Stomach (tissue), 9 donors: ENCODE results near the gene DDX6. TPM values are rescaled to one million over a fixed set of nuclear protein-coding genes. Genes with fewer than 3 reads are reported as not detected.
"Not testable (repeated sequence)": the region's sequence is repeated elsewhere in the genome, so short reads cannot be mapped to it uniquely, and the experiment has no call there.

Experiments used
- DNase-seq, 2 donors: peaks; one replicate each; pipeline versions ENCODE4 v3.0.0 to v3.0.0-alpha.2; 2013 to 2019
- H3K27ac ChIP-seq, 5 donors: fragments of 200-600 bp in 4 of 5; sonication (generic) in 4 of 5; one replicate each; pipeline ENCODE4 v1.5.1; 2013 to 2019; ENCODE audit warnings: mild to moderate bottlenecking in 1 of 5, moderate library complexity in 1 of 5
- H3K27me3 ChIP-seq, 3 donors: fragments of 200-600 bp; sonication (generic); one replicate each; pipeline ENCODE4 v1.5.1; 2017 to 2019; ENCODE audit warnings: mixed run types in 1 of 3
- H3K36me3 ChIP-seq, 4 donors: fragments of 200-600 bp; sonication (generic); 1 replicate in 3 of 4; 2 replicates in 1 of 4; pipeline ENCODE4 v1.5.1; 2016 to 2019
- H3K4me1 ChIP-seq, 4 donors: fragments of 200-600 bp; sonication (generic); one replicate each; pipeline ENCODE4 v1.5.1; 2016 to 2019
- H3K4me3 ChIP-seq, 4 donors: fragments of 200-600 bp; sonication (generic) in 3 of 4; one replicate each; pipeline ENCODE4 v1.5.1; 2016 to 2019; ENCODE audit warnings: mild to moderate bottlenecking in 1 of 4
- H3K9me3 ChIP-seq, 4 donors: fragments of 200-600 bp; sonication (generic); one replicate each; pipeline ENCODE4 v1.5.1; 2016 to 2019
- CTCF ChIP-seq, 7 experiments: fragments of 450-650 bp in 4 of 7; fragments of 200-600 bp in 3 of 7; sonication (generic) in 3 of 7; IDR thresholded peaks; one replicate each; pipeline ENCODE4 v1.5.1; 2016 to 2019; ENCODE audit warnings: antibody characterized with exemption in 7 of 7, control low read depth in 2 of 7, mild to moderate bottlenecking in 1 of 7
- EP300 ChIP-seq: sonication (generic); formaldehyde crosslinking; IDR thresholded peaks from one replicate; pipeline ENCODE4 v1.6.1; 2017; ENCODE audit warnings: antibody characterized with exemption
- POLR2A ChIP-seq, 4 donors: fragments of 450-650 bp; IDR thresholded peaks; one replicate each; pipeline ENCODE4 v1.6.1; 2016; ENCODE audit warnings: antibody characterized with exemption in 4 of 4, control low read depth in 2 of 4, mild to moderate bottlenecking in 1 of 4, moderate library complexity in 1 of 4
- POLR2AphosphoS5 ChIP-seq, 3 donors: sonication (generic); formaldehyde crosslinking; IDR thresholded peaks; one replicate each; pipeline ENCODE4 v1.6.1; 2016; ENCODE audit warnings: antibody characterized with exemption in 3 of 3
- WGBS, 5 donors: extraction: QIAGEN DNeasy Blood & Tissue Kit in 3 of 5; methylation state at CpG; one replicate each; pipeline versions ENCODE4 v1.1.5 to v1.1.7; 2013 to 2018; 5-methylcytosine and 5-hydroxymethylcytosine counted together
- intact Hi-C: fragments of 100-400 bp; cut with DNase I; formaldehyde crosslinking; loops from one replicate; pipeline ENCODE4 v1.15.1; 2023; ENCODE audit warnings: low total_unique reads
- polyA plus RNA-seq, 3 donors: library from polyadenylated mRNA; stranded (reverse); fragments of 200-250 nt; gene quantifications; one replicate each; pipeline ENCODE4 v1.2.3, GENCODE V29; 2013
- total RNA-seq, 5 donors: library from RNA; depleted of rRNA; stranded (reverse); fragments of >200 nt; gene quantifications; one replicate each; pipeline versions ENCODE4 v1.1.0 to v1.2.3, GENCODE V29; 2014 to 2016
- donor health status: healthy with polysubstance abuse.
- donor health status: Bipolar disorder and iron deficiency.
- donor health status: healthy.

DDX6 gene
- total and polyA plus RNA-seq, 8 donors = 17.1 to 203 (median 25.0) TPM

DNA sequence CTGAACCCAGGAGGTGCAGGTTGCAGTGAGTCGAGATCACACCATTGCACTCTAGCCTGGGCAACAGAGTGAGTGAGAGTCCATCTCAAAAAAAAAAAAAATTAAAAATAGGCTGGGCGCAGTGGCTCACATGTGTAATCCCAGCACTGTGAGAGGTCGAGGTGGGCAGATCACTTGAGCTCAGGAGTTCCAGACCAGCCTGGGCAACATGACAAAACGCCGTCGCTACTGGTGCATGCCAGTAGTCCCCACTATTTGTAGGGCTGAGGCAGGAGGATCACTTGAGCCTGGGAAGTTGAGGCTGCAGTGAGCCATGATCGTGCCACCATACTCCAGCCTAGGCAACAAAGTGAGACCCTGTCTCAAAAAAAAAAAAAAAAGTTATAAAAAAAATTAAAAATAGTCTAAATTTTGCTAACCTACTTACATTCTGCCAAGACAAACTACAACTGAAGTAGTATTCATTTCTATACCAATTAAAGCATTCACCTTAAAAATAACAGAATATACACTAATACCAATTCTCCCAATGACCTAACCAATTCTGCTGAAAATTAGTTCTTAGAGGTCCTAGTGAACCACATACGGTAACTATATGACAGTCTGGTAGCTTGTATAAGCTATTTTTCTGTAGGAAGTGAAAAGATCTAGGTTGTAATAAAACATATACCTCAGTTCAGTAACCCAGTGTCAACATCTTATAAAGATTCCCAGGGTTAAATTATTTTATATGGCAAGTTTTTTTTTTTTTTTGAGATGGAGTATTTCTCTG, 7.1 kb downstream of the DDX6 start:
- Histone ChIP-seq H3K36me3 (peaks cover 39 to 70% (median 69%) of the 10 kb centered on the region in 4 donors), H3K4me3 (no peak overlapping the region), H3K4me1 (peaks cover 47 to 87% (median 69%) of the 10 kb centered on the region in 4 donors), H3K27ac (peak overlapping the region in 1 of 5 donors; percentile 11), H3K27me3 (no peaks in the 10 kb centered on the region), H3K9me3 (no peaks in the 10 kb centered on the region)
- DNase-seq = no peak
- intact Hi-C loops = no loop called here
- TF ChIP-seq CTCF (IDR thresholded peaks at IDR 0.05) (no peak), POLR2A (IDR thresholded peaks at IDR 0.05) (no peak), POLR2AphosphoS5 (IDR thresholded peaks at IDR 0.05) (no peak), EP300 (no peak)
- 66 to 82% (median 78%) methylated on average over 8 of the region's 8 CpGs for WGBS, 5 donors

GRCh38 chr11:118783324-118783723, 7.6 kb downstream of the DDX6 start:
- WGBS, 5 donors = 84 to 91% (median 87%) methylated on average over 5 of the region's 5 CpGs
- H3K27me3 ChIP-seq, intact Hi-C loops, H3K4me3 ChIP-seq, H3K9me3 ChIP-seq, DNase-seq: not testable (repeated sequence)
- H3K4me1 ChIP-seq = peaks cover 42 to 86% (median 64%) of the 10 kb centered on the region in 4 donors
- peaks cover 45 to 76% (median 75%) of the 10 kb centered on the region in 4 donors for H3K36me3 ChIP-seq
- peak overlapping the region in 1 of 5 donors; percentile 11 for H3K27ac ChIP-seq

GRCh38 chr11:118778898-118779297, 12.1 kb downstream of the DDX6 start:
- Histone ChIP-seq H3K27ac (no peak overlapping the region), H3K9me3 (no peaks in the 10 kb centered on the region), H3K4me3 (no peak overlapping the region), H3K36me3 (peaks cover 49 to 98% (median 93%) of the 10 kb centered on the region in 4 donors), H3K27me3 (no peaks in the 10 kb centered on the region), H3K4me1 (peaks cover 13 to 80% (median 49%) of the 10 kb centered on the region in 4 donors)
- WGBS, 5 donors = 81 to 86% (median 82%) methylated on average over 5 of the region's 5 CpGs
- DNase-seq = no peak
- TF ChIP-seq EP300 = no peak
- no peak for TF ChIP-seq CTCF (IDR thresholded peaks at IDR 0.05)
- no peak for TF ChIP-seq POLR2AphosphoS5 (IDR thresholded peaks at IDR 0.05)
- no peak for TF ChIP-seq POLR2A (IDR thresholded peaks at IDR 0.05)
- intact Hi-C loops = no loop called here

DNA sequence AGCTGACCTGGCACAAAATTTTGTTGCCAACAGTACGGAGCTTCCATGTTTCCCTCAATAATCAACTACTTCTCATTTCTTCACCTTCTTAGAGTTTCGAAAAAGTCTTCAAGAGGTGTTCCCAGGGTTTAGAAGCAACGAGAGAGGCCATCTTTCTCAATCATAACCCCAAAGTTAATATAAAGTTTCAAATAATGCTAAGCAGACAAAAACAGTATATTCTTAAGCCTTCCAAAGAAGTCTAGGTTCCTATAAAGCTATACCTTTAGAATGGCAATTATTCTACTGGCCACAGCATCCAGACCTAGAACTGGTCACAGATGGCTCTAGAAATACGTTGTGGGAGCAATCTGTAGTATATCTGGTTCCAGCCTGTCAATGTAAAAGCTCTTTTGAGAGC, 16.9 kb downstream of the DDX6 start:
- no peak for TF ChIP-seq POLR2A (IDR thresholded peaks at IDR 0.05)
- TF ChIP-seq CTCF (IDR thresholded peaks at IDR 0.05) = no peak
- no peak for TF ChIP-seq EP300
- no peak for TF ChIP-seq POLR2AphosphoS5 (IDR thresholded peaks at IDR 0.05)
- no peak for DNase-seq
- Histone ChIP-seq H3K4me3 (no peak overlapping the region), H3K27ac (peak overlapping the region in 2 of 5 donors; percentile 15 to 16), H3K27me3 (no peaks in the 10 kb centered on the region), H3K9me3 (no peaks in the 10 kb centered on the region), H3K36me3 (peaks cover 36 to 81% (median 65%) of the 10 kb centered on the region in 4 donors), H3K4me1 (peaks cover 41 to 92% (median 64%) of the 10 kb centered on the region in 4 donors)
- 58 to 70% (median 66%) methylated on average over 4 of the region's 4 CpGs for WGBS, 5 donors
- intact Hi-C loops = no loop called here
